NCI-H748 (cell line): ENCODE data around the gene TBX2.
"Not testable (repeated sequence)": the region's sequence is repeated elsewhere in the genome, so short reads cannot be mapped to it uniquely, and the experiment has no call there.

Source experiments
- DNase-seq: peaks from one replicate; lab custom pipeline; 2025; ENCODE audit not compliant: unreplicated experiment; lab: John Stamatoyannopoulos, UW

Gene TBX2

GRCh38 chr17:61399131-61400065 is at the start of gene TBX2:
TBX2 (plus strand) TSS chr17:61399843; CDS start chr17:61400177, 334 bp downstream.
- peak; percentile 26 for DNase-seq

GRCh38 chr17:61351745-61352407 is 47.8 kb upstream of the TBX2 start:
- DNase-seq: no peak

GRCh38 chr17:61352408-61352770 is 47.3 kb upstream of the TBX2 start:
- no peak for DNase-seq

GRCh38 chr17:61352781-61353491 is 46.7 kb upstream of the TBX2 start:
- DNase-seq: peak; percentile 10

GRCh38 chr17:61353615-61354014 is 46.0 kb upstream of the TBX2 start:
- DNase-seq: no peak

GRCh38 chr17:61354895-61355874 is 44.5 kb upstream of the TBX2 start:
- DNase-seq: no peak

GRCh38 chr17:61357061-61357460 is 42.6 kb upstream of the TBX2 start:
- not testable (repeated sequence) for DNase-seq

- DNase-seq: not testable (repeated sequence)
Observed at GRCh38 chr17:61359513-61359912, 40.1 kb upstream of the TBX2 start.

- DNase-seq: no peak
Observed at GRCh38 chr17:61360318-61360943, 39.2 kb upstream of the TBX2 start.

GRCh38 chr17:61361084-61361483 is 38.6 kb upstream of the TBX2 start:
- no peak for DNase-seq

GRCh38 chr17:61362396-61362795 is 37.2 kb upstream of the TBX2 start:
- peak; percentile 22 for DNase-seq

- no peak for DNase-seq
Observed at GRCh38 chr17:61362852-61363600, 36.6 kb upstream of the TBX2 start.

GRCh38 chr17:61363601-61364462 is 35.8 kb upstream of the TBX2 start:
- DNase-seq: no peak

- DNase-seq: no peak
Observed at GRCh38 chr17:61364463-61364846, 35.2 kb upstream of the TBX2 start.

- no peak for DNase-seq
Observed at GRCh38 chr17:61366076-61366714, 33.4 kb upstream of the TBX2 start.

GRCh38 chr17:61366715-61367413 is 32.8 kb upstream of the TBX2 start:
- peak; percentile 91 for DNase-seq
